Prostate gland (tissue), 2 donors: ENCODE data around the gene CDHR1. TPM values are rescaled to one million over a fixed set of nuclear protein-coding genes. Genes with fewer than 3 reads are reported as not detected.

ENCODE experiments used
- DNase-seq: peaks from one replicate; pipeline ENCODE4 v3.0.0-alpha.2; 2019; ENCODE audit warnings: low spot score
- H3K27ac ChIP-seq, 2 donors: fragments of 200-600 bp; sonication (generic); 2 replicates each; pipeline ENCODE4 v1.5.1; 2017 to 2019
- H3K27me3 ChIP-seq: fragments of 200-600 bp; sonication (generic); replicated peaks from 2 replicates; pipeline ENCODE4 v1.5.1; 2019; ENCODE audit not compliant: insufficient read depth
- H3K36me3 ChIP-seq, 2 donors: fragments of 200-600 bp; sonication (generic); 1 replicate in 1 of 2; 2 replicates in 1 of 2; pipeline versions ENCODE4 v1.5.1 to v1.8.1; 2017 to 2019
- H3K4me1 ChIP-seq: fragments of 200-600 bp; sonication (generic); replicated peaks from 2 replicates; pipeline ENCODE4 v1.5.1; 2019
- H3K4me3 ChIP-seq, 2 donors: fragments of 200-600 bp; sonication (generic); 2 replicates each; pipeline ENCODE4 v1.5.1; 2017 to 2019
- H3K9me3 ChIP-seq: fragments of 200-600 bp; sonication (generic); 2 replicates; pipeline ENCODE4 v1.5.1; 2017
- CTCF ChIP-seq, 4 experiments: fragments of 200-600 bp in 2 of 4; fragments of 450-650 bp in 2 of 4; sonication (generic) in 2 of 4; IDR thresholded peaks; 1 replicate in 3 of 4; 2 replicates in 1 of 4; pipeline ENCODE4 v1.5.1; 2016 to 2019; ENCODE audit warnings: antibody characterized with exemption in 4 of 4, mild to moderate bottlenecking in 2 of 4, moderate library complexity in 2 of 4
- POLR2A ChIP-seq: fragments of 450-650 bp; IDR thresholded peaks from one replicate; pipeline ENCODE4 v1.6.1; 2016; ENCODE audit warnings: antibody characterized with exemption, mild to moderate bottlenecking
- POLR2AphosphoS5 ChIP-seq: sonication (generic); formaldehyde crosslinking; IDR thresholded peaks from one replicate; pipeline ENCODE4 v1.6.1; 2017; ENCODE audit warnings: antibody characterized with exemption
- WGBS: methylation state at CpG from one replicate; pipeline ENCODE4 v1.1.5; 2018; 5-methylcytosine and 5-hydroxymethylcytosine counted together
- intact Hi-C: fragments of 100-400 bp; cut with DNase I; formaldehyde crosslinking; loops from one replicate; pipeline ENCODE4 v1.14.2; 2022
- total RNA-seq, 2 donors: library from RNA; depleted of rRNA; stranded (reverse); fragments of >200 nt; gene quantifications; one replicate each; pipeline ENCODE4 v1.1.0, GENCODE V29; 2016

The CDHR1 gene
- total RNA-seq, 2 donors from 2014 or later = 0.45 to 0.82 TPM

- H3K4me3 ChIP-seq = no peak overlapping the region
- 90% methylated on average over 9 of the region's 9 CpGs for WGBS
- DNase-seq = no peak
- TF ChIP-seq CTCF (IDR thresholded peaks at IDR 0.05) (no peak), POLR2AphosphoS5 (no peak), POLR2A (no peak)
- no peaks in the 10 kb centered on the region for H3K36me3 ChIP-seq
- no peaks in the 10 kb centered on the region for H3K4me1 ChIP-seq
- no peak overlapping the region for H3K27ac ChIP-seq
- H3K27me3 ChIP-seq = no peaks in the 10 kb centered on the region
- intact Hi-C loops = no loop called here
- H3K9me3 ChIP-seq = no peaks in the 10 kb centered on the region
Measured at GRCh38 chr10:84216834-84217233, 22.5 kb downstream of the CDHR1 start.

GRCh38 chr10:84217746-84218145 is 23.4 kb downstream of the CDHR1 start:
- TF ChIP-seq POLR2AphosphoS5 (no peak), POLR2A (no peak), CTCF (IDR thresholded peaks at IDR 0.05) (no peak)
- no peak for DNase-seq
- no peaks in the 10 kb centered on the region for H3K9me3 ChIP-seq
- no peak overlapping the region for H3K4me3 ChIP-seq
- H3K27ac ChIP-seq = no peak overlapping the region
- 89% methylated on average over 4 of the region's 4 CpGs for WGBS
- no peaks in the 10 kb centered on the region for H3K4me1 ChIP-seq
- intact Hi-C loops = no loop called here
- H3K27me3 ChIP-seq = no peaks in the 10 kb centered on the region
- no peaks in the 10 kb centered on the region for H3K36me3 ChIP-seq

- no peak for DNase-seq
- H3K36me3 ChIP-seq = no peaks in the 10 kb centered on the region
- H3K27me3 ChIP-seq = no peaks in the 10 kb centered on the region
- no peak overlapping the region for H3K4me3 ChIP-seq
- 90% methylated on average over 7 of the region's 8 CpGs for WGBS
- intact Hi-C loops = no loop called here
- TF ChIP-seq POLR2A = no peak
- no peak for TF ChIP-seq CTCF (IDR thresholded peaks at IDR 0.05)
- TF ChIP-seq POLR2AphosphoS5 = no peak
- no peaks in the 10 kb centered on the region for H3K9me3 ChIP-seq
- H3K4me1 ChIP-seq = no peaks in the 10 kb centered on the region
- H3K27ac ChIP-seq = no peak overlapping the region
Measured at GRCh38 chr10:84221916-84222315, 27.6 kb downstream of the CDHR1 start.

GRCh38 chr10:84224411-84225028 is 30.2 kb downstream of the CDHR1 start:
- TF ChIP-seq CTCF (IDR thresholded peaks at IDR 0.05) (no peak), POLR2AphosphoS5 (no peak), POLR2A (no peak)

GRCh38 chr10:84225427-84226173 is 31.3 kb downstream of the CDHR1 start, which contains the start of gene LRIT2:
Gene LRIT2 (minus strand): TSS chr10:84225544. CDS start chr10:84225520, 24 bp downstream.
- TF ChIP-seq POLR2AphosphoS5 (no peak), CTCF (IDR thresholded peaks at IDR 0.05) (no peak), POLR2A (no peak)
- Histone ChIP-seq H3K36me3 (no peaks in the 10 kb centered on the region), H3K4me3 (no peak within 1 kb of the TSS), H3K4me1 (no peaks in the 10 kb centered on the region), H3K9me3 (no peaks in the 10 kb centered on the region), H3K27me3 (no peaks in the 10 kb centered on the region), H3K27ac (no peak within 1 kb of the TSS)
- 62% methylated on average over 6 of the region's 6 CpGs for WGBS
- intact Hi-C loops = no loop called here
- DNase-seq = no peak

More at GRCh38 chr10:84224411-84225028, 30.2 kb downstream of the CDHR1 start:
- no peak for DNase-seq
- no peaks in the 10 kb centered on the region for H3K36me3 ChIP-seq
- H3K27me3 ChIP-seq = no peaks in the 10 kb centered on the region
- no peaks in the 10 kb centered on the region for H3K4me1 ChIP-seq
- no peaks in the 10 kb centered on the region for H3K9me3 ChIP-seq
- no peak overlapping the region for H3K27ac ChIP-seq
- no peak overlapping the region for H3K4me3 ChIP-seq
- 54% methylated on average over 6 of the region's 6 CpGs for WGBS
- intact Hi-C loops = no loop called here
